Measurements from ENCODE around the gene SETD7. TPM values are rescaled to one million over a fixed set of nuclear protein-coding genes. Genes with fewer than 3 reads are reported as not detected.
"Not testable (repeated sequence)": the region's sequence is repeated elsewhere in the genome, so short reads cannot be mapped to it uniquely, and the experiment has no call there.

Gene SETD7
- polyA plus RNA-seq, 3 donors, result 11.0 to 12.1 (median 12.0) TPM

DNA sequence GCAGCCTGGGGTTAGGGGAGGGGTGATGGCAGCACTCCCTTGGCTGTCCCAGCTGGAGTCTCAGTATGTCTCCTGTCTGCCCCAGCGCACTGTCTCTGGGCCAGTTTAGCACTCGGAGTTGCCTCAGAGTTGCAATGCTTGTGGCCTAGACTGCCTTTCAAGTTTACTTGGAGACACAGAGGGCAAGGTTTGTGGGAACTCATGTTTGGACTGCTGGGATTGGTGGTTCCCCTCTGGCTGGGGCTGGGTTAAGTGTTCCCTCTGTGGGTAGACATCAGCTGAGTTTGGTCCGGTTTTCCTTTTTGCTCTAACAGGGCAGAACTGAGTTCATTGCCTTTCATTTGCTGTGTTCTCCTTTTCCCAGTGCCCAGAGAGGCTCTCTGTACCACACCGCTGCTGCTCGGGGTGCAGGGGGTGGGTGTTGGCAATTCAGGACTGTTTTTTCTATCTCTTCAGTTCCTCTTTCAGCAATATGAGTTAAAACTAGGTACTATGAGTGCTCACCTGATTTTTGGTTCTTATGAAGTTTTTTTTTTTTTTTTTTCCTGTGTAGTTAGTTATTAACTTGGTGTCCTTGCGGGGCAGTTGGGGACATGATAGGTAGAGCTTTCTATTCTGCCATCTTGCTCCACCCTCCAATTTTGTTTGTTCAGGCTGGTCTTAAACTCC is 84.9 kb downstream of the SETD7 start:
- DNase-seq, result no peak

DNA sequence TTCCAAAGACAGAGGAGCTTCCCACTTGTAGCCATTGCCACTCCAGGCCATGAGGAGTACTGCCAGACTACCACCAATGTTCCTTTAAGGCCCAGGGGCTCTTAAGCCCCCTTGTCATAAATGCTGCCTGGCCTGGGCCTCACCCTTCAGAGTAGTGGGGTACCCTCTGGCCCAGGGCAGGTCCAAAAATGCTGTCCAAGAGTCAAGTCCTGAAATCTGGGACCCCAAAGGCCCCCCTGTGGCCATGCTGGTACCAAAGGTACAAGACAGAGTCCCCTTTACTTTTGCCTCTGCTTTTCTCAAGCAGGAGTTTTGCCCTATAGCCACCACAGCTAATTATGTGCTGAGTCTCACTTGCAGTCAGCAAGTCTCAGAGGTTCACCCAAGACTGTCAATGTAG is 85.7 kb downstream of the SETD7 start:
- DNase-seq, result no peak

DNA sequence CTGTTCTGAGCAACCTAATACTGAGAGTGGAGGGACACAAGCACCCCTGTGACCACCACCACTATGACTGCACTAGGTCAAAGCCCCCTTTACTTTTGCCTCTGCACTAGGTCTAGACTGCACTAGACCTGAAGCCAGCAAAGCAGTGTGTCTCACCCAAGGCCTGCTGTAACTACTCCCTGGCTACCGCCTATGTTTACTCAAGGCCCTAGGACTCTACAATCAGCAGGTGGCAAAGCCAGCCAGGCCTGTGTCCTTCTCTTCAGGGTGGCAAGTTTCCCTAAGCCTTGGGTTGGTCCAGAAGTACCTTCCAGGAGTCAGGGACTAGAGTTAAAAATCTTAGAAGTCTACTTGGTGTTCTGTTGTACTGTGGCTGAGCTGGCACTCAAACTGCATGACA is 86.2 kb downstream of the SETD7 start:
- DNase-seq, result no peak

DNA sequence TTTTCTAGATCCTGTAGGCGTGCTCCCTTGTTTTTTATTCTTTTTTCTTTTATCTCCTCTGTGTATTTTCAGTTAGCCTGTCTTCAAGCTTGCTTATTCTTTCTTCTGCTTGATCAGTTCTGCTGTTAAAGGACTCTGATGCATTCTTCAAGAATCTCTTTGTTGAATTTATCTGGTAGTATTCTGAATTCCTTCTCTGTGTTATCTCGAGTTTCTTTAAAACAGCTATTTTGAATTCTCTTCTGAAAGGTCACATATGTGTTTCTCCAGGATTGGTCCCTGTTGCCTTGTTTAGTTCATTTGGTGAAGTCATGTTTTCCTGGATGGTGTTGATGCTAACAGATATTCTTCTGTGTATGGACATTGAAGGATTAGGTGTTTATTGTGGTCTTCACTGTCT is 86.8 kb downstream of the SETD7 start:
- DNase-seq, result no peak

DNA sequence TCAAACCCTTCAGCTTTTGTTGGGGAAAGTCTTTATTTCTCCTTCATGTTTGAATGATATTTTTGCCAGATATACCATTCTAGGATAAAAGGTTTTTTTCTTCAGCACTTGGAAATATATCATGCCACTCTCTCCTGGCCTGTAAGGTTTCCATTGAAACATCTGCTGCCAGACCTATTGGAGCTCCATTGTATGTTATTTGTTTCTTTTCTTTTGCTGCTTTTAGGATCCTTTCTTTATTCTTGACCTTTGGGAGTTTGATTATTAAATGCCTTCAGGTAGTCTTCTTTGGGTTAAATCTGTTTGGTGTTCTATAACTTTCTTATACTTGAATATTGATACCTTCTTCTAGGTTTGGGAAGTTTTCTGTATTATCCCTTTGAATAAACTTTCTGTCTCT is 87.3 kb downstream of the SETD7 start:
- DNase-seq, result not testable (repeated sequence)

DNA sequence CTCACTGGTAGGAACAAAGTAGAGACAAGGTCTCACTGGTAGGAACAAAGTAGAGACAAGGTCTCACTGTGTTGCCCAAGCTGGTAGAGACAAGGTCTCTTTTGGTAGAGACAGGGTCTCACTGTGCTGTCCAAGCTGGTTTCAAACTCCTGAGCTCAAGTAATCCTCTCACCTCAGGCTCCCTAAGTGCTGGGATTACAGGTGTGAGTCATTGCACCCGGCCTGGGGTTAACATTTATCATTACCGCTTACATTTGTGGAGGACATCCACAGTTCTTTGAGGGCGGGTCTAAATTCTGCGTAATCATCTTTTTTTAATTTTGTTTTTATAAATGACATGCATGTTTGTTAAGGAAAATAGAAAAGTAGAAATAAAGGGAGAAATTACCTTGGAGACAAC is 90.1 kb downstream of the SETD7 start:
- DNase-seq, result no peak

DNA sequence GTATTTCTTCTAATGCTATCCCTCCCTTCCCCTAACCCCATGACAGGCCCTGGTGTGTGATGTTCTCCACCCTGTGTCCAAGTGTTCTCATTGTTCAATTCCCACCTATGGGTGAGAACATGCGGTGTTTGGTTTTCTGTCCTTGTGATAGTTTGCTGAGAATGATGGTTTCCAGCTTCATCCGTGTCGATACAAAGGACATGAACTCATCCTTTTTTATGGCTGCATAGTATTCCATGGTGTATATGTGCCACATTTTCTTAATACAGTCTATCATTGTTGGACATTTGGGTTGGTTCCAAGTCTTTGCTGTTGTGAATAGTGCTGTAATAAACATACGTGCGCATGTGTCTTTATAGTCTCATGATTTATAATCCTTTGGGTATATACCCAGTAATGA is 91.5 kb downstream of the SETD7 start:
- DNase-seq, result not testable (repeated sequence)

DNA sequence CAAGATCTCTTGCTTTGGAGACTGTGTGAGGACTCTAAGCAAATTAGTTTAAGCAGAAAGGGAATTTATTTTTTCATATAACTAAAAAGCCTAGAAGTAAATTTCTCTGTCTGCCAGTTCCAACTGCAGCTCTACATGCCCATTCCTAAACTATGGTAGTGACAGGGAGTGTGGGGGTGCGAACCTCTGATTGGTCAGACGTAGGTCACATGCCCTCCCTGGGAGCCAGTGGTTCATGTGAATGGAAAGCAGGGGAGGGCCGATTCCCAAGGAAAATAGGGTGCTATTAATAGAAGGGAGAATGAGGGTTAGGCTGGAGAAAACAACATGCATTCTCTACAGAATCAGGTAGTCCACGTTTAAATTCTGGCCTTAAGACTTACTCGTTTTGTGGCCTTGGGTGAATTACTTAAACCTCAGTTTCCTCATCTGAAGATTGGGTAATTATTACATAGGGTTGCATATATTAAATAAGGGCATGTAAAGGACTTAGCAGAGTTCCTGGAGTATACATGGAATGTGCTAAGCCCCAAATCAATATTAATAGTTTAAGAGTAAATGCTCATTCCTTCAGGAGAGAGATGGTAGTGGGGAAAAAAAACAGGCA is 94.9 kb downstream of the SETD7 start:
- DNase-seq, result no peak

DNA sequence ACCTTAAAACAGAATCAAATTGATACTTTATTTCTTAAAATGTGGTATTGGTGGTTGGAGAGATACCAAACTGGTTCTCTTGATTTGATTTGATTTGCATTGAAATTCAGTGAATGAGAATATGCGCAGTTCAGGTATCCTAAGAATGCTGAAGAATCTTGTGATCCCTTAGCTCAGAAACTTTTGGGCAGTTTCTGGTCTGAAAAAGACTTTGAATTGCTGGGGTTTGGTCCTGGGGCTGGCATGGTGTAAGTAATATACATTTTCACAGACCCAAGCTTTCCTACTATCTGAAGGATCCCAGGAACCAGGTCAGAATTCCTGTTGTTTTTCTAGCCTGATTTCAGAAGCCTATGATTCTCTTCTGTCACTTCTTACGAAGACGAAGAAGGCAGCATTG is 95.5 kb downstream of the SETD7 start:
- no peak for DNase-seq

DNA sequence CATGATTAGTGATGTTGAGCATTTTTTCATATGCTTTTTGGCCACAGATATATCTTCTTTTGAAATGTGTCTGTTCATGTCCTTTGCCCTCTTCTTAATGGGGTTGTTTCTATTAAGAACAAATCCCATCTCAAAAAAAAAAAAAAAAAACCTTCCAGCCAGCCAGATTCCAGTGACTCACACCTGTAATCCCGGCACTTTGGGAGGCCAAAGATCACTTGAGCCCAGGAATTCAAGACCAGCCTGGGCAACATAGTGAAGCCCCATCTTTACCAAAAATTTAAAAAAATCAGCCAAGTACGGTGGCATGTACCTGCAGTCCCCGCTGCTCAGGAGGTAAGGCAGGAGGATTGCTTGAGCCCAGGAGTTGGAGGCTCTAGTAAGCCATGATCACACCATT is 97.0 kb downstream of the SETD7 start:
- DNase-seq, result no peak

DNA sequence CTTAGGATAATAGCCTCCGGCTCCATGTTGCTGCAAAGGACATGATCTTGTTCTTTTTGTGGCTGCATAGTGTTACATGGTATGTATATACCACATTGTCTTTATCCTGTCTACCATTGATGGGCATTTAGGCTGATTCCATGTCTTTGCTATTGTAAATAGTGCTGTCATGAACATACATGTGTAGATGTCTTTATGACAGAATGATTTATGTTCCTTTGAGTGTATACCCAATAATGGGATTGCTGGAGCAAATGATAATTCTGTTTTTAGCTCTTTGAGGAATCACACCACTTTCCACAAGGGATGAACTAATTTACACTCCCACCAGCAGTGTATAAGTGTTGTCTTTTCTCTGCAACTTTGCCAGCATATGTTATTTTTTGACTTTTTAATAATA is 97.5 kb downstream of the SETD7 start:
- no peak for DNase-seq

DNA sequence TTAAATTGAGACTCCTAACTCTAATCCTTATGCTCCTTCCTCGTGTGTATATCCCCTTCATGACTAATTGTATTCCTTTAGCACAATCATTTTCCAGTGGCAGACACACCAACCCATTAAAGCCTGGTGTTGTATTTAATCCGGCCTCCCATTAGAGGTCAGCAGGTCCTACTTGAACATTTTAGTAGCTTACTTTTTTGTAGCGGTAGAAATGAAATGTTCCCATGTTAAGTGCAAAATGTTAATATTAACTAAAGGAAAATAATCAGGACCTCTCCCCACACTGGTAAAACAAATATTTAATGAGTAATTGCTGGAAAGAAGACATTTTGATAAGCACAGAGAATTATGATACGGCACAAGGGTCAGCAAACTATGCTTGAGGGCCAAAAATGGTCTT is 98.7 kb downstream of the SETD7 start:
- no peak for DNase-seq

DNA sequence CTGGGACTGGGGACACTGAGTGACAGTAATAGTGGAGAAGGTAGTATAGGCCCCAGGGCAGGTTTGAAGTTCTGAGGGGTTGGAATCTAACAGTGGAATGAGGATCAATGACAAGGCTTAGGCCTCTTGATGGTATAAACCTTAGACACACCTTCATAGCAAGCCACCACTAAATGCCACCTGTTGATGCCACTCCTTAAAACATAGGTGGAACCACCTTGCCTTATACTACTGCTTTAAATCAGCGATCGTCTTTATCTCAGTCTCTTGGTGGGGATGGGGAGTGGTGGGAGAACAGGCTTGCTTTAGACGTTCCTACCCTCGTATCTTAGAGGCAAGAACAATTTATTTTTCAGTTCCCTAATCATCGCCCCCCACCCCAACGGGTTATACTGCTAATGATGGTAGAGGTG is 100.9 kb downstream of the SETD7 start:
- DNase-seq, result no peak

DNA sequence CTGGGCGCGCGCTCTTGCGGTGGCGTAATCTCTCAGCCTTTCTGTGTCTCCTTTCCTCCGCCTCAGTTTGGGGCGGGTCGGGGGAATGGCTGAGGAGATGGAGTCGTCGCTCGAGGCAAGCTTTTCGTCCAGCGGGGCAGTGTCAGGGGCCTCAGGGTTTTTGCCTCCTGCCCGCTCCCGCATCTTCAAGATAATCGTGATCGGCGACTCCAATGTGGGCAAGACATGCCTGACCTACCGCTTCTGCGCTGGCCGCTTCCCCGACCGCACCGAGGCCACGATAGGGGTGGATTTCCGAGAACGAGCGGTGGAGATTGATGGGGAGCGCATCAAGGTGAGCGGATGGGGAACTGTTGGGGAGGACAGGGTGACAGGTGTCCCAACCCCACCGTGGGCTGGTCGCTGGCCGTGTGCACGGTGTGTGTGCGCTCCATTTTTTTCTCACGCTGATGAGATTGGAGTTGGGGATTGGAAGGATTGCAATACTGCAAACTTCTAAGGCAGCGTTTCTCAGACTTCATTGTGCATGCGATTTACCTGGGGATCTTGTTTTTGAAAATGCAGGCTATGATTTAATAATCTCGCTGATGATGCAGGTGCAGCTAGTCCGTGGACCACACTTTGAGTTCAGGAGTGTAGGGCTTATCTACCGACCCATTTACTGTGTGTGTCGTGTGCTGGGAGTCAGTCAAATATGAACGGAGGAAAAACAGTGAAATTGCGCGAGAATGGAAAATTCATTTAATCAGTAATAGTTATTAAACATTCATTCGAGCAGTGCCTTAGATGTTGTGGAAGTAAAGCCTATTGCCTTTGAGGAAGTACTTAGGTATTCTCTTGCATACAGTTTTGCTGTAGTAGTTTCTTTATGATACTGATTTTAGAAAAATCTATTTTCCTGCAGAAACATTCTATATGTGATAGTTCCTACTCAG is 101.6 kb downstream of the SETD7 start, which contains the start of gene RAB33B:
Gene RAB33B, plus strand, starts transcription at position 11 of the 935 bp plus-strand sequence. Its CDS starts 75 bp downstream, at position 86.
- DNase-seq, result no peak

DNA sequence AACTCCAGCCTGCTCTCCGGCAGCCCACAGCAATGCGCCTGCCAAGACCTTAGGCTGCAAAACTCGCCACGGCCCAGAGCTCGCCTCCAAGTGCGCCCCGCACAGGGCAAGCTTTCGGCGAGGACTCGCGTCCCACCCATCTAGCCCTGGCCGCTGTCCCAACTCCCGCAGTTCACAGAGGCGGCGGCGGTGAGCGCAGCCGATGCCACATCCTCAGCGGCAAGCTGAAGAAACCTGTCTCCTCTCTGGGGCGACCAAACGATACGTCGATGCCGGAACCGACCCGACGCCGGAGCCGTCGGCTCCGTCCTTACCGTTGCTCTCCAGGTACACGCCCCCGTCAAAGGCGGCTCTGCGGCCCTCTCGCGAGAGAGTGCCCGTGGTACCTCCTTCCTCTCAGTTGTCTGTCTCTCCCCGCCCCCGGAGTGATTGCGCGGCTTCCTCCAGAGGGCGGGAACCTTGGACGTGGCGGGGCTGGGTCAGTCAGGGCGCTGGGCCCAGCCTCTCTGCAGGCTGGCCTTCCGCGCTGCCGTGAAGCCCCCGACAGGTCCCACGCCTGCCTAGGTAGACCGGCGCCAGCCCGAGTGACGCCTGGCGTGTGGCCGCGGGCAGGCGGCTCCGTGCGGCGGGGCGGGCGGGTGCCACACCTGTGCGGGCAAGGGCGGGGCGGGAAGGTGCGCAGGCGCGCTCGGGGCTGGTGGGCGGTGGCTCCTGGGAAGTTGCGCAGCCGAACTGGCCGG is 102.5 kb downstream of the SETD7 start:
- peak; percentile 97 for DNase-seq

DNA sequence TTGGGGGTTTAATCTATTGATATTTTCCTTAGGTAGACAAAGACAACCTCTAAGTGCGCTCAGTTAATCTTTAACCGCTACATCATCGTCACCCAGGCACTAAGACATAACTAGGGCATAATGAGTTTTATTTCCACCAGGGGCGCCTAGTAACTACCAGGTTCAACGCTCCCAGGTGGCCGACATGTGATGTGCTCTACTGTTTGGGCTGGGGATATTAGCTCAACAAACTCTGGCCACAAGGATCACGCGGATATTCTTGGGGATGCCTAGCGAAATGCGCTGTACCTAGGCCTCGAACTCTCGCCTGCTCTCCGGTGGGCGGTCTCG is 103.0 kb downstream of the SETD7 start:
- peak; percentile 72 for DNase-seq

DNA sequence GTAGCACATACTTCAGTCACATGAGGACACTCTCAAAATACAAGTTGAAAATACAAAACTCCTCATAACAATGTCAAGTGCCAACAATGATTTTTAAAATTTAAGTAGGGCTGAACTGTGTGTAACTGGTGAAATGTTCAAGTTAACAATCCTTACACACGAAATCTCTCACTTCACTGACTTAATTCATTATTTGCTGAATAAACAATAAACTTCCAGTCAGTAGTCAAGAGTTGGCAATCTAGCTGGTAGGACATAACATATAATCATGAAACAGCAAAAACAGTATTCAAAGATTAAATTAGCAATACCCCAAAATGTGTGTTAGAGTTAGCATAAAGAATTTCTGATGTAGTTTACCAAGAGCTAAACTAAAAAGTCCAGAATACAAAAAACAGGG is 104.0 kb downstream of the SETD7 start:
- no peak for DNase-seq

DNA sequence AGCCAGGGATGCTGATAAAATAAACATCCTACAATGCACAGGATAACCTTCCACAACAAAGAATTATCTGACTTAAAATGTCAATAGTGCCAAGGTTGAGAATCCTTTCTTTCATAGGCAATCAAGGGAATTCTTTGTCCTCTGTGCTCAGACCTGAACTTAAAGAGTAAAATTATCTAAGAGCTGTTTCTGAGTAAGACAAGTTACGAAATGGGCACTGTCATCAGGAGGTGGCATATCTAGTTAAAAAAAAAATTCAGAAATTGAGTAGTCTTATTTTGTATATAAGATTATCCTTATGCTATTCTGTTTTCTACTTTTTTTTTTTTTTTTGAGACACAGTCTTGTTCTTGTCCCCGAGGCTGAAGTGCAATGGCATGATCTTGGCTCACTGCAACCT is 105.4 kb downstream of the SETD7 start:
- no peak for DNase-seq

DNA sequence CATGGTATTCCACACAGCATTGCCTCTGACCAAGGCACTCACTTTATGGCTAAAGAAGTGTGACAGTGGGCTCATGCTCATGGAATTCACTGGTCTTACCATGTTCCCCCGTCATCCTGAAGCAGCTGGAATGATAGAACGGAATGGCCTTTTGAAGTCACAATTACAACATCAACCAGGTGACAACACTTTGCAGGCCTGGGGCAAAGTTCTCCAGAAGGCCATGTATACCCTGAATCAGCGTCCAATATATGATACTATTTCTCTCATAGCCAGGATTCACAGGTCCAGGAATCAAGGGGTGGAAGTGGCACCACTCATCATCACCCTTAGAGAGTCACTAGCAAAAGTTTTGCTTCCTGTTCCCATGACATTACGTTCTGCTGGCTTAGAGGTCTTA is 108.9 kb downstream of the SETD7 start:
- DNase-seq, result not testable (repeated sequence)

Data from renal pelvis (tissue), 4 donors.